Naive thymus-derived CD8-positive, alpha-beta T cell (primary cell): ENCODE results near the gene STYX. TPM values are rescaled to one million over a fixed set of nuclear protein-coding genes. Genes with fewer than 3 reads are reported as not detected.
A peak's percentile ranks its signal among the peaks of the same experiment; 100 is the strongest.
"Not testable (repeated sequence)": the region's sequence is repeated elsewhere in the genome, so short reads cannot be mapped to it uniquely, and the experiment has no call there.

Experiments
- ATAC-seq, 2 donors: fragments of 150-1000 bp; cut with Tn5 transposase in 1 of 2; sonication (Bioruptor Pico), chemical (Tn5 transposase) in 1 of 2; 1 replicate in 1 of 2; 2 replicates in 1 of 2; pipeline ENCODE4 v1.10.0; 2021; ENCODE audit warnings: mild to moderate bottlenecking in 2 of 2, moderate library complexity in 2 of 2
- POLR2A ChIA-PET: fragments of 350-600 bp; sonication (Branson Sonifier 250); formaldehyde crosslinking; loops from one replicate; lab custom pipeline; 2021; ENCODE audit warnings: antibody characterized with exemption; lab: Charles Lee
- DNase-seq, 10 donors: peaks; one replicate each; pipeline versions ENCODE4 v3.0.0 to v3.0.0-alpha.2; 2020 to 2022
- H3K27ac Mint-ChIP-seq, 10 donors: one replicate each; pipeline ENCODE4 v1.8.0; 2020 to 2022; ENCODE audit warnings: mild to moderate bottlenecking in 10 of 10, mixed read lengths in 10 of 10, moderate library complexity in 4 of 10, inconsistent platforms in 1 of 10
- H3K27me3 Mint-ChIP-seq, 5 donors: one replicate each; pipeline ENCODE4 v1.8.0; 2021 to 2022; ENCODE audit warnings: mixed read lengths in 5 of 5
- H3K36me3 Mint-ChIP-seq, 3 donors: one replicate each; pipeline ENCODE4 v1.8.0; 2020 to 2022; ENCODE audit warnings: mixed read lengths in 3 of 3, mild to moderate bottlenecking in 2 of 3, inconsistent platforms in 1 of 3
- H3K4me1 Mint-ChIP-seq, 4 donors: one replicate each; pipeline ENCODE4 v1.8.0; 2021 to 2022; ENCODE audit warnings: mixed read lengths in 4 of 4
- H3K4me3 Mint-ChIP-seq, 10 donors: one replicate each; pipeline ENCODE4 v1.8.0; 2020 to 2022; ENCODE audit warnings: mild to moderate bottlenecking in 10 of 10, mixed read lengths in 10 of 10, moderate library complexity in 6 of 10, inconsistent platforms in 1 of 10
- H3K9me3 Mint-ChIP-seq, 9 donors: one replicate each; pipeline ENCODE4 v1.8.0; 2020 to 2022; ENCODE audit warnings: mixed read lengths in 9 of 9, mild to moderate bottlenecking in 3 of 9, inconsistent platforms in 1 of 9, moderate library complexity in 1 of 9
- polyA plus RNA-seq, 3 donors: library from polyadenylated mRNA; unstranded; fragments of 300-500 nt; fragmentation: Illumina TruSeq; gene quantifications; one replicate each; pipeline ENCODE4 v1.2.3, GENCODE V29; 2021
- total RNA-seq, 8 experiments: library from RNA in 2 of 8; stranded (reverse) in 2 of 8; gene quantifications; one replicate each; pipeline ENCODE4 v1.2.3 and lab custom pipeline; 2021 to 2026

Gene STYX
- total and polyA plus RNA-seq, 5 experiments from 2014 or later: 22.9 to 48.8 (median 30.5) TPM

DNA sequence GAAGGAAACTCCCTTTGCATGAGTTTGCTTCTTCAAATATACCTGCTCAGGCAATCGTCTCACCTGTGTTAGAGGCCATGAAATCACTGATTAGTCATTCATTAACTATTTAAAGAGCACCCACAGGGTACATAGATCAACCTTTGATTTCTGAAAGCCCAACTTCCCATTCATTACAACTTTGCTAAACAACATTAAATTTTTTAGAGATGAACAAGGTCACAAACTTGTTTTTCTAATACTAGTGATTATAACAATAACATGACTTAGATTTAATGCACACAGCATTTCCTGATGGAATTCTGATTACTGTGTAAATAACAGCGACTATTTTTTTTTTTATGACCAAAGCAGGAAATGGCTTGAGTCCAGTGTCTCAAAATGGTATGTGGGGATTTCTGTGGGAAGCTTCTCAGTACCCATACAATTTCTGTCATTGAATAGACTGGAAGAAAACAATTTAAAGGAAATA is 29.2 kb upstream of the STYX start:
- Mint-ChIP-seq H3K4me3 (no peak overlapping the region), H3K27ac (no peak overlapping the region), H3K36me3 (no peaks in the 10 kb centered on the region), H3K4me1 (peaks cover 0 to 6% (median 1%) of the 10 kb centered on the region in 4 donors), H3K9me3 (no peaks in the 10 kb centered on the region), H3K27me3 (no peaks in the 10 kb centered on the region)
- POLR2A ChIA-PET: interaction anchor here (1.2 kb wide), 1 partner anchor 14 kb away, joined by 3 read pairs; no protein-coding TSS in a partner anchor
- DNase-seq (no peak), ATAC-seq (no peak)

- no peaks in the 10 kb centered on the region for H3K27me3 Mint-ChIP-seq
- no peak for ATAC-seq
- H3K9me3 Mint-ChIP-seq: no peaks in the 10 kb centered on the region
- no peaks in the 10 kb centered on the region for H3K36me3 Mint-ChIP-seq
- H3K4me1 Mint-ChIP-seq: peaks cover 0 to 8% (median 2%) of the 10 kb centered on the region in 4 donors
- no peak overlapping the region for H3K4me3 Mint-ChIP-seq
- H3K27ac Mint-ChIP-seq: peak overlapping the region in 1 of 10 donors; percentile 11
- DNase-seq: no peak
- POLR2A ChIA-PET: no interaction called here
Measured at GRCh38 chr14:52701223-52701622, 28.7 kb upstream of the STYX start.

- no peak overlapping the region for H3K4me3 Mint-ChIP-seq
- peaks cover 0 to 5% (median 3%) of the 10 kb centered on the region in 3 donors for H3K36me3 Mint-ChIP-seq
- no peak overlapping the region for H3K27ac Mint-ChIP-seq
- no peaks in the 10 kb centered on the region for H3K27me3 Mint-ChIP-seq
- no peak for ATAC-seq
- H3K9me3 Mint-ChIP-seq: peaks cover 0 to 4% (median 0%) of the 10 kb centered on the region in 9 donors
- DNase-seq: no peak
- POLR2A ChIA-PET: no interaction called here
- H3K4me1 Mint-ChIP-seq: peaks cover 12 to 25% (median 20%) of the 10 kb centered on the region in 4 donors
Measured at GRCh38 chr14:52703225-52703624, 26.7 kb upstream of the STYX start.

GRCh38 chr14:52703664-52704063 is 26.3 kb upstream of the STYX start:
- POLR2A ChIA-PET: interaction anchor here (1.5 to 1.6 kb wide), 2 partner anchors 8 to 39 kb away, joined by 3 to 15 read pairs; partner anchors contain the start of gene ERO1A
- no peak overlapping the region for H3K27ac Mint-ChIP-seq
- DNase-seq: no peak
- peaks cover 0 to 4% (median 0%) of the 10 kb centered on the region in 9 donors for H3K9me3 Mint-ChIP-seq
- H3K4me3 Mint-ChIP-seq: no peak overlapping the region
- H3K36me3 Mint-ChIP-seq: peaks cover 0 to 8% (median 3%) of the 10 kb centered on the region in 3 donors
- no peak for ATAC-seq
- H3K4me1 Mint-ChIP-seq: peaks cover 13 to 30% (median 24%) of the 10 kb centered on the region in 4 donors
- no peaks in the 10 kb centered on the region for H3K27me3 Mint-ChIP-seq

GRCh38 chr14:52706286-52706685 is 23.7 kb upstream of the STYX start:
- peak in 4 of 10 donors; percentile 12 to 67 (median 28) for DNase-seq
- POLR2A ChIA-PET: interaction anchor here (1.0 to 1.6 kb wide), 5 partner anchors 11 to 154 kb away, joined by 3 to 8 read pairs (median 5); partner anchors contain the start of genes ERO1A, GPR137C and TXNDC16
- peaks cover 16 to 41% (median 31%) of the 10 kb centered on the region in 4 donors for H3K4me1 Mint-ChIP-seq

GRCh38 chr14:52706724-52707706 is 23.0 kb upstream of the STYX start, which contains the start of gene PSMC6:
Gene PSMC6, plus strand, starts transcription at chr14:52707200. Its CDS starts 20 bp downstream, at chr14:52707220.
- Mint-ChIP-seq H3K27ac (peak within 1 kb of the TSS; percentile 95 to 99 (median 97)), H3K4me3 (peak within 1 kb of the TSS; percentile 93 to 99 (median 98)), H3K4me1 (peaks cover 16 to 41% (median 31%) of the 10 kb centered on the region in 4 donors), H3K36me3 (peaks cover 3 to 41% (median 4%) of the 10 kb centered on the region in 3 donors), H3K9me3 (peaks cover 0 to 4% (median 0%) of the 10 kb centered on the region in 9 donors), H3K27me3 (no peaks in the 10 kb centered on the region)
- POLR2A ChIA-PET: interaction anchor here (0.6 to 1.9 kb wide), 13 partner anchors 11 to 446 kb away, joined by 3 to 12 read pairs (median 4); partner anchors contain the start of genes DDHD1, ERO1A, GPR137C and TXNDC16
- ATAC-seq (peak; percentile 96 to 97), DNase-seq (peak; percentile 85 to 97 (median 92))

More at GRCh38 chr14:52706286-52706685, 23.7 kb upstream of the STYX start:
- H3K4me3 Mint-ChIP-seq: peak overlapping the region; percentile 93 to 99 (median 98)
- peak; percentile 9 to 15 for ATAC-seq
- H3K27ac Mint-ChIP-seq: peak overlapping the region; percentile 95 to 99 (median 97)
- peaks cover 3 to 34% (median 3%) of the 10 kb centered on the region in 3 donors for H3K36me3 Mint-ChIP-seq
- H3K9me3 Mint-ChIP-seq: peaks cover 0 to 4% (median 0%) of the 10 kb centered on the region in 9 donors
- H3K27me3 Mint-ChIP-seq: no peaks in the 10 kb centered on the region

GRCh38 chr14:52711666-52712065 is 18.3 kb upstream of the STYX start:
- POLR2A ChIA-PET: interaction anchor here (1.2 to 1.3 kb wide), 2 partner anchors 16 to 18 kb away, joined by 4 read pairs; partner anchors contain the start of gene ERO1A
- DNase-seq: no peak
- Mint-ChIP-seq H3K4me1 (peaks cover 16 to 37% (median 27%) of the 10 kb centered on the region in 4 donors), H3K27me3 (no peaks in the 10 kb centered on the region), H3K9me3 (peaks cover 0 to under 1% (median 0%) of the 10 kb centered on the region in 9 donors), H3K27ac (no peak overlapping the region), H3K4me3 (no peak overlapping the region), H3K36me3 (peaks cover 3 to 83% (median 28%) of the 10 kb centered on the region in 3 donors)
- ATAC-seq: no peak

GRCh38 chr14:52716155-52716554 is 13.8 kb upstream of the STYX start:
- Mint-ChIP-seq H3K9me3 (no peaks in the 10 kb centered on the region), H3K36me3 (peaks cover 0 to 79% (median 32%) of the 10 kb centered on the region in 3 donors), H3K27ac (no peak overlapping the region), H3K27me3 (no peaks in the 10 kb centered on the region), H3K4me3 (no peak overlapping the region), H3K4me1 (peaks cover under 1 to 7% (median 6%) of the 10 kb centered on the region in 4 donors)
- POLR2A ChIA-PET: no interaction called here
- DNase-seq (no peak), ATAC-seq (no peak)

DNA sequence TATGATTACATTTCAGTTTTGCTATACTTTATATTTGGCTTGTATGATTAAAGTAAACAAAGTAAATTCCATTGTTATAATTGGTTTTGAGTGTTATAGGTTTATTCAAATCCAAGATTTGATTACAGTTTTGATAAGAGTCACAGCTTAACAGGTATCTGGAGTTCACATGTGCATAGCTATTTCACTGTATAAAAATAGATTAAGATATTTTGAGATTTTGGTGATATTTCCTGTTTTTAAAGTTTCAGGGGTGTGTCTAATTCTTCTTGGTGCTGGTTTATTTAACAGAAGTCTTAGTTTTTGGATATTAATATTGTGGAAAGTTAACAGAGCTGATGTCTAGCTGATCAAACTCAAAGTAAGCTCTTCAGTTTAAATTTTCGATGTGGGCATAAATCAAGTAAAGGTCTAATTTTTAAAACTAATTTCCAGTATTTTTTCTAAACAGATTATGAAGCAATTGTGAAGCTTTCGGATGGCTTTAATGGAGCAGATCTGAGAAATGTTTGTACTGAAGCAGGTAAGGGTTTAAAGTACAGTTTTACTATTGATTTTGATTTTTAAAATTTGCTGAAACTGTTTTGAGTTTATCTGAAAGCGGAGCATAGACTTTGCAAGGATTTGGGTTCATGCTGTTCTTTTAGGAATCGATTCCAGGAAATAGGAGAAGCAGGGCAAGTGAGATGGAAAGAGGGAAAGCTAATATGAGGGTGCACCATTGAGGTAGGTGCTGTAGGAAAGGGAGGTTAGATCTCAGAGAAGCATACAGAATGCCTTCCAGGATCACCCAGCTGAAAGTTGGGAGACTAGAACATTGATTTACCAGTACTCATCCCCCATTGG is 6.2 kb upstream of the STYX start:
- Mint-ChIP-seq H3K4me3 (peak overlapping the region in 1 of 10 donors; percentile 40), H3K9me3 (no peaks in the 10 kb centered on the region), H3K36me3 (peaks cover 0 to 79% (median 7%) of the 10 kb centered on the region in 3 donors), H3K27ac (peak overlapping the region; percentile 0 to 81 (median 41)), H3K27me3 (no peaks in the 10 kb centered on the region), H3K4me1 (peaks cover 11 to 42% (median 23%) of the 10 kb centered on the region in 4 donors)
- DNase-seq: no peak
- POLR2A ChIA-PET: interaction anchor here (1.1 to 1.6 kb wide), 2 partner anchors 13 to 18 kb away, joined by 3 to 5 read pairs; no protein-coding TSS in a partner anchor
- ATAC-seq: no peak

DNA sequence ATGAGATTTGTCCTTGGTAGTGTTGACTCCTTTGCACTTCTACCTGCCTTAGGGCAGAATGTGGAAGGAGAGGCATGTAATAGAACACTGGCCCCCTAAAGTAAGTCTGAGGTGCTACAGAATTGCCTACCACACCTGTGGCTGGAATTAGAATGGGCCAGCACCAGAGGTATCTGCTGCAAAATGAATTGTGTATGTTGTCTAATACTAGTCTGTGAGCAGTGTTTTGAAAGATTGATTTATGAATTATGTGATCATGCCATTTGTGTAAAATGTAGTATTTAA is 5.7 kb upstream of the STYX start:
- ATAC-seq: no peak
- Mint-ChIP-seq H3K4me1 (peaks cover 11 to 42% (median 23%) of the 10 kb centered on the region in 4 donors), H3K36me3 (peaks cover 0 to 75% (median 6%) of the 10 kb centered on the region in 3 donors), H3K27ac (peak overlapping the region in 8 of 10 donors; percentile 4 to 81 (median 50)), H3K9me3 (no peaks in the 10 kb centered on the region), H3K4me3 (peak overlapping the region in 1 of 10 donors; percentile 40), H3K27me3 (no peaks in the 10 kb centered on the region)
- POLR2A ChIA-PET: interaction anchor here (1.6 kb wide), 1 partner anchor 12 kb away, joined by 5 read pairs; no protein-coding TSS in a partner anchor
- DNase-seq: no peak

DNA sequence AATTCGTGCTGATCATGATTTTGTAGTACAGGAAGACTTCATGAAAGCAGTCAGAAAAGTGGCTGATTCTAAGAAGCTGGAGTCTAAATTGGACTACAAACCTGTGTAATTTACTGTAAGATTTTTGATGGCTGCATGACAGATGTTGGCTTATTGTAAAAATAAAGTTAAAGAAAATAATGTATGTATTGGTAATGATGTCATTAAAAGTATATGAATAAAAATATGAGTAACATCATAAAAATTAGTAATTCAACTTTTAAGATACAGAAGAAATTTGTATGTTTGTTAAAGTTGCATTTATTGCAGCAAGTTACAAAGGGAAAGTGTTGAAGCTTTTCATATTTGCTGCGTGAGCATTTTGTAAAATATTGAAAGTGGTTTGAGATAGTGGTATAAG is 2.5 kb upstream of the STYX start:
- Mint-ChIP-seq H3K36me3 (peaks cover 0 to 59% (median 6%) of the 10 kb centered on the region in 3 donors), H3K27ac (peak overlapping the region in 1 of 10 donors; percentile 25), H3K4me1 (peaks cover 8 to 52% (median 18%) of the 10 kb centered on the region in 4 donors)
- POLR2A ChIA-PET: interaction anchor here (0.9 kb wide), 1 partner anchor 14 kb away, joined by 4 read pairs; no protein-coding TSS in a partner anchor
- ATAC-seq, H3K27me3 Mint-ChIP-seq, DNase-seq, H3K9me3 Mint-ChIP-seq, H3K4me3 Mint-ChIP-seq: not testable (repeated sequence)
